GM12878 (cell line): ENCODE measurements around the gene UBA5. TPM values are rescaled to one million over a fixed set of nuclear protein-coding genes. Genes with fewer than 3 reads are reported as not detected.

Experiments used
- ATAC-seq: fragments of 200-7000 bp; cut with Tn5 transposase; 3 replicates; pipeline ENCODE4 v1.9.1; 2020; ENCODE audit warnings: mild to moderate bottlenecking, moderate library complexity
- BruUV-seq: library from RNA; stranded (reverse); fragments of 400-500 nt; replicated peaks from 2 replicates; lab custom pipeline; 2021; lab: Mats Ljungman, UMichigan
- CTCF ChIA-PET: fragments of 300-600 bp; sonication (Branson Sonifier 250); formaldehyde crosslinking; extraction: SDS; loops from one replicate; lab custom pipeline; 2021; ENCODE audit warnings: inconsistent platforms; lab: Yijun Ruan, JAX
- POLR2A ChIA-PET: fragments of 350-600 bp; formaldehyde crosslinking; extraction: SDS; loops from one replicate; lab custom pipeline; 2021; ENCODE audit warnings: inconsistent platforms; lab: Charles Lee
- RAD21 ChIA-PET: fragments of 300-600 bp; sonication (Branson Sonifier 250); formaldehyde crosslinking; loops from one replicate; lab custom pipeline; 2023; ENCODE audit warnings: antibody characterized with exemption; ENCODE audit not compliant: unreplicated experiment; lab: Charles Lee
- SMC1A ChIA-PET: fragments of 300-600 bp; sonication (Branson Sonifier 250); formaldehyde crosslinking; loops from one replicate; lab custom pipeline; 2023; ENCODE audit not compliant: unreplicated experiment, uncharacterized antibody; lab: Charles Lee
- DNase-seq: peaks from one replicate; pipeline ENCODE4 v3.0.0-alpha.2; 2011; ENCODE audit warnings: low read depth, low spot score
- FAIRE-seq: peaks from 3 replicates; lab custom pipeline; 2011; peaks lifted over from hg19 to GRCh38; lab: Jason Lieb, UNC
- H2AFZ ChIP-seq: 2 replicates; pipeline ENCODE4 v1.6.0; 2011; ENCODE audit warnings: low read depth, low read length, control low read depth; ENCODE audit not compliant: control insufficient read depth
- H3K27ac ChIP-seq: 2 replicates; pipeline ENCODE4 v1.5.1; 2011; ENCODE audit warnings: control low read depth; ENCODE audit not compliant: control insufficient read depth, insufficient read depth
- H3K27me3 ChIP-seq, 2 experiments: replicated peaks in 1 of 2; 2 replicates each; pipeline versions ENCODE4 v1.6.0 to v1.6.1; 2011; ENCODE audit warnings: low read length in 1 of 2; ENCODE audit not compliant: control insufficient read depth in 2 of 2, insufficient read depth in 2 of 2
- H3K36me3 ChIP-seq, 2 experiments: 2 replicates each; pipeline ENCODE4 v1.5.1; 2011; ENCODE audit warnings: low read length in 1 of 2; ENCODE audit not compliant: control insufficient read depth in 2 of 2, insufficient read depth in 2 of 2
- H3K4me1 ChIP-seq: 2 replicates; pipeline ENCODE4 v1.6.1; 2011; ENCODE audit warnings: mild to moderate bottlenecking, low read length, moderate library complexity, mixed read lengths; ENCODE audit not compliant: control insufficient read depth, insufficient read depth
- H3K4me2 ChIP-seq: 2 replicates; pipeline ENCODE4 v1.6.0; 2011; ENCODE audit warnings: control low read depth; ENCODE audit not compliant: control insufficient read depth, insufficient read depth
- H3K4me3 ChIP-seq: fragments of 200-600 bp; sonication (generic); 2 replicates; pipeline ENCODE4 v1.5.1; 2016
- H3K79me2 ChIP-seq: 2 replicates; pipeline ENCODE4 v1.6.0; 2011; ENCODE audit warnings: low read length; ENCODE audit not compliant: control insufficient read depth, insufficient read depth
- H3K9ac ChIP-seq: 2 replicates; pipeline ENCODE4 v1.8.0; 2011; ENCODE audit warnings: low read length, control low read depth, mixed read lengths; ENCODE audit not compliant: control insufficient read depth, insufficient read depth
- H3K9me3 ChIP-seq: replicated peaks from 3 replicates; pipeline ENCODE4 v1.5.1; 2011; ENCODE audit warnings: mild to moderate bottlenecking, low read length; ENCODE audit not compliant: control insufficient read depth, insufficient read depth
- H4K20me1 ChIP-seq: 2 replicates; pipeline ENCODE4 v1.6.0; 2011; ENCODE audit not compliant: control insufficient read depth, insufficient read depth
- BACH1 ChIP-seq: fragments of 450-650 bp; IDR thresholded peaks from 2 replicates; pipeline ENCODE4 v1.6.1; 2017; ENCODE audit warnings: mild to moderate bottlenecking, borderline replicate concordance
- CHD2 ChIP-seq: IDR thresholded peaks from 2 replicates; pipeline ENCODE4 v1.6.1; 2011; ENCODE audit warnings: low read depth, low read length, improper control_type of control experiment, borderline replicate concordance
- DPF2 ChIP-seq: fragments of 450-650 bp; IDR thresholded peaks from 2 replicates; pipeline ENCODE4 v1.6.1; 2017; ENCODE audit warnings: mild to moderate bottlenecking
- EGR1 ChIP-seq, 2 experiments: IDR thresholded peaks; 1 replicate in 1 of 2; 2 replicates in 1 of 2; pipeline ENCODE4 v1.6.1; 2011 to 2012; ENCODE audit warnings: low read depth in 2 of 2, low read length in 2 of 2, borderline replicate concordance in 1 of 2, mild to moderate bottlenecking in 1 of 2, moderate library complexity in 1 of 2
- GATAD2B ChIP-seq: fragments of 450-650 bp; conservative IDR thresholded peaks from 2 replicates; pipeline ENCODE4 v1.6.1; 2017; ENCODE audit warnings: low read depth, mild to moderate bottlenecking, moderate library complexity
- HDAC2 ChIP-seq: fragments of 200-600 bp; sonication (generic); IDR thresholded peaks from 2 replicates; pipeline ENCODE4 v1.6.1; 2017
- HDGF ChIP-seq: fragments of 450-650 bp; IDR thresholded peaks from 2 replicates; pipeline ENCODE4 v1.6.1; 2016; ENCODE audit warnings: antibody characterized with exemption
- IKZF1 ChIP-seq: fragments of 450-650 bp; conservative IDR thresholded peaks from 2 replicates; pipeline ENCODE4 v1.6.1; 2017; ENCODE audit warnings: antibody characterized with exemption, mild to moderate bottlenecking
- MXI1 ChIP-seq: fragments of 150-350 bp; IDR thresholded peaks from 2 replicates; pipeline ENCODE4 v1.6.1; 2011; ENCODE audit warnings: low read depth, mild to moderate bottlenecking, inconsistent platforms, low read length, improper control_type of control experiment
- PAX5 ChIP-seq: IDR thresholded peaks from 2 replicates; pipeline ENCODE4 v1.6.1; 2011; ENCODE audit warnings: low read depth, low read length, borderline replicate concordance
- POLR2AphosphoS2 ChIP-seq: IDR thresholded peaks from 2 replicates; pipeline ENCODE4 v1.6.1; 2011; ENCODE audit warnings: low read depth, mild to moderate bottlenecking, low read length, improper control_type of control experiment, moderate library complexity
- POLR2AphosphoS5 ChIP-seq: IDR thresholded peaks from 2 replicates; pipeline ENCODE4 v1.6.1; 2011; ENCODE audit warnings: mild to moderate bottlenecking, low read length, inconsistent platforms
- RCOR1 ChIP-seq: conservative IDR thresholded peaks from 2 replicates; pipeline ENCODE4 v1.6.1; 2012; ENCODE audit warnings: low read depth, low read length, improper control_type of control experiment
- SMARCA5 ChIP-seq: fragments of 450-650 bp; IDR thresholded peaks from 2 replicates; pipeline ENCODE4 v1.6.1; 2017; ENCODE audit warnings: mild to moderate bottlenecking
- SP1 ChIP-seq: IDR thresholded peaks from one replicate; pipeline ENCODE4 v1.6.1; 2011; ENCODE audit warnings: low read depth, low read length
- TAF1 ChIP-seq: IDR thresholded peaks from 2 replicates; pipeline ENCODE4 v1.6.1; 2011; ENCODE audit warnings: mild to moderate bottlenecking, low read depth, low read length, borderline replicate concordance
- YY1 ChIP-seq: IDR thresholded peaks from 2 replicates; pipeline ENCODE4 v1.6.1; 2011; ENCODE audit warnings: low read depth, mild to moderate bottlenecking, low read length
- WGBS: methylation state at CpG from one replicate; pipeline ENCODE4 v1.1.6; 2016; ENCODE audit warnings: low lambda C conversion rate; ENCODE audit not compliant: insufficient replicate concordance, insufficient coverage; ENCODE audit errors: missing lambda C conversion rate; 5-methylcytosine and 5-hydroxymethylcytosine counted together
- in situ Hi-C: fragments of 300-500 bp; cut with MboI; formaldehyde crosslinking; loops from 9 replicates; pipeline ENCODE4 v1.14.3; 2018; ENCODE audit warnings: mixed read lengths
- intact Hi-C: fragments of 100-400 bp; cut with micrococcal nuclease; formaldehyde crosslinking; loops from one replicate; pipeline ENCODE4 v1.14.2; 2022; ENCODE audit not compliant: unreplicated experiment
- polyA plus RNA-seq, 11 experiments: library from polyadenylated mRNA; depleted of rRNA in 4 of 11; unstranded in 6 of 11; stranded (reverse) in 5 of 11; fragments of >200 nt; fragmentation: Nextera tagmentation in 4 of 11; fragmentation: Illumina TruSeq in 1 of 11; extraction: Ambion mirVana in 4 of 11; extraction: Trizol in 1 of 11; gene quantifications; 1 replicate in 1 of 11; 2 replicates in 10 of 11; pipeline versions ENCODE4 v1.2.1 to v1.2.3, GENCODE V29; 2011 to 2016; ENCODE audit warnings: inconsistent platforms in 2 of 11, missing spikeins in 2 of 11, low read depth in 1 of 11
- total RNA-seq, 4 experiments: library from RNA; depleted of rRNA in 3 of 4; stranded (reverse); fragments of >200 nt in 3 of 4; fragmentation: Illumina TruSeq in 1 of 4; extraction: Trizol in 1 of 4; gene quantifications; 2 replicates each; pipeline versions ENCODE4 v1.2.1 to v1.2.3, GENCODE V29; 2013 to 2021
- TF ChIP-seq, protein P1 (sequence below): fragments of 150-350 bp; IDR thresholded peaks from 2 replicates; pipeline ENCODE4 v1.6.1; 2016; ENCODE audit warnings: low read depth, low read length

The UBA5 gene
- total and polyA plus RNA-seq, 10 of the 15 experiments (the other 5 are each of a cell fraction or from before 2014, with no cell fraction given): 10.2 to 62.1 (median 43.8) TPM

GRCh38 chr3:132722165-132723023 lies 62.3 kb downstream of the UBA5 start, which contains the start of gene NPHP3:
NPHP3 (minus strand) TSS chr3:132722409; CDS start chr3:132722355, 54 bp downstream.
- WGBS: 4% methylated on average over 25 of the region's 96 CpGs
- peak within 1 kb of the TSS; percentile 70 for H3K9ac ChIP-seq
- peak within 1 kb of the TSS; percentile 50 for H3K27ac ChIP-seq
- H3K4me2 ChIP-seq: peak within 1 kb of the TSS; percentile 81
- intact Hi-C loops (loop anchor here (5.0 to 10.0 kb wide), 4 partner anchors 572 to 1765 kb away; partner anchors contain the start of genes ANAPC13, CDV3 and CEP63), in situ Hi-C loops (no loop called here)
- H4K20me1 ChIP-seq: no peaks in the 10 kb centered on the region
- H3K79me2 ChIP-seq: peaks cover 3% of the 10 kb centered on the region
- SMC1A ChIA-PET: interaction anchor here (0.8 to 1.2 kb wide), 2 partner anchors 61 to 63 kb away, joined by 4 to 8 read pairs; partner anchors contain the start of genes ACAD11 and UBA5
- H2AFZ ChIP-seq: peak within 1 kb of the TSS; percentile 95
- H3K4me1 ChIP-seq: no peaks in the 10 kb centered on the region
- H3K27me3 ChIP-seq: no peaks in the 10 kb centered on the region
- FAIRE-seq (no peak), ATAC-seq (peak; percentile 93), DNase-seq (peak; percentile 67)
- no TSS peak for BruUV-seq
- H3K9me3 ChIP-seq: no peaks in the 10 kb centered on the region
- H3K36me3 ChIP-seq: no peaks in the 10 kb centered on the region
- RAD21 ChIA-PET: no interaction called here
- CTCF ChIA-PET: interaction anchor here (0.6 to 1.6 kb wide), 4 partner anchors 55 to 665 kb away, joined by 3 read pairs; partner anchors contain the start of gene UBA5
- H3K4me3 ChIP-seq: peak within 1 kb of the TSS; percentile 85
- POLR2A ChIA-PET: no interaction called here
- TF ChIP-seq BACH1 (0 out of 2 replicates have a peak, but pooled peaks have one; percentile 34), CHD2 (no peak), YY1 (0 out of 2 replicates have a peak, but pooled peaks have one; percentile 31), POLR2AphosphoS5 (peak; percentile 41; the same call in 1 of the 2 replicates), MXI1 (peak; percentile 50; the same call in 1 of the 2 replicates), DPF2 (peak; percentile 71; the same call in 1 of the 2 replicates), HDGF (0 out of 2 replicates have a peak, but pooled peaks have one; percentile 53), PAX5 (peak; percentile 61; the same call in 1 of the 2 replicates), TAF1 (peak; percentile 62), HDAC2 (no peak), SP1 (peak; percentile 57), EGR1 (IDR thresholded peaks at IDR 0.05; ENCODE audit: borderline replicate concordance in 1 of 2, low read depth in 2 of 2, low read length in 2 of 2) (peak in 1 of 2 experiments; percentile 86; a peak in 1 of 3 replicates), IKZF1 (peak; percentile 86), SMARCA5 (peak; percentile 27; the same call in 1 of the 2 replicates), POLR2AphosphoS2 (peak; percentile 59; the same call in 1 of the 2 replicates), GATAD2B (peak; percentile 80), RCOR1 (0 out of 2 replicates have a peak, but pooled peaks have one; percentile 46)
- TF ChIP-seq, protein P1, sequence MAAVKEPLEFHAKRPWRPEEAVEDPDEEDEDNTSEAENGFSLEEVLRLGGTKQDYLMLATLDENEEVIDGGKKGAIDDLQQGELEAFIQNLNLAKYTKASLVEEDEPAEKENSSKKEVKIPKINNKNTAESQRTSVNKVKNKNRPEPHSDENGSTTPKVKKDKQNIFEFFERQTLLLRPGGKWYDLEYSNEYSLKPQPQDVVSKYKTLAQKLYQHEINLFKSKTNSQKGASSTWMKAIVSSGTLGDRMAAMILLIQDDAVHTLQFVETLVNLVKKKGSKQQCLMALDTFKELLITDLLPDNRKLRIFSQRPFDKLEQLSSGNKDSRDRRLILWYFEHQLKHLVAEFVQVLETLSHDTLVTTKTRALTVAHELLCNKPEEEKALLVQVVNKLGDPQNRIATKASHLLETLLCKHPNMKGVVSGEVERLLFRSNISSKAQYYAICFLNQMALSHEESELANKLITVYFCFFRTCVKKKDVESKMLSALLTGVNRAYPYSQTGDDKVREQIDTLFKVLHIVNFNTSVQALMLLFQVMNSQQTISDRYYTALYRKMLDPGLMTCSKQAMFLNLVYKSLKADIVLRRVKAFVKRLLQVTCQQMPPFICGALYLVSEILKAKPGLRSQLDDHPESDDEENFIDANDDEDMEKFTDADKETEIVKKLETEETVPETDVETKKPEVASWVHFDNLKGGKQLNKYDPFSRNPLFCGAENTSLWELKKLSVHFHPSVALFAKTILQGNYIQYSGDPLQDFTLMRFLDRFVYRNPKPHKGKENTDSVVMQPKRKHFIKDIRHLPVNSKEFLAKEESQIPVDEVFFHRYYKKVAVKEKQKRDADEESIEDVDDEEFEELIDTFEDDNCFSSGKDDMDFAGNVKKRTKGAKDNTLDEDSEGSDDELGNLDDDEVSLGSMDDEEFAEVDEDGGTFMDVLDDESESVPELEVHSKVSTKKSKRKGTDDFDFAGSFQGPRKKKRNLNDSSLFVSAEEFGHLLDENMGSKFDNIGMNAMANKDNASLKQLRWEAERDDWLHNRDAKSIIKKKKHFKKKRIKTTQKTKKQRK: no peak
